HG03097 (cell line): ENCODE data around the gene GIN1.
"Not testable (repeated sequence)": the region's sequence is repeated elsewhere in the genome, so short reads cannot be mapped to it uniquely, and the experiment has no call there.

Experiments used
- ATAC-seq: cut with Tn5 transposase; IDR thresholded peaks from one replicate; pipeline ENCODE4 v1.9.1; 2021; ENCODE audit not compliant: unreplicated experiment, low FRiP score

The GIN1 gene

DNA sequence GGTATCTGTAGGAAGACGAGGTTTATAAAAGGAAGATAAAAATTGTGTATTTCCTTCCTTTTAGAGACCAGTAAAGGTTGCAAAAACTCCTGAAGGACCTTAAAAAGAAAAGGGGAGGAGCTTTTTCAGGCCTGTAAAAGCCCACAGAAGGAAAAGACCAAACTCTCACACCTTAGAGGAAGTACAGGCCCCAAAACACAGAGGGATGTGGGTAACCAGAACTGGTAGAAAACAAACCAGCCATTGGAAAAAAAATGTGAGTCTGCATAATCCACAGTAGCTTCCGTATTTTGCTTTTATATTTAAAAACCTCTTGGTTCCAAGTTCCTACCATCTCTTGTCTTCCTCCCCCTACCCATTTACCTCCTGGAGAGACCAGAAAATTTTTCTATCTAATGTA is 8.5 kb downstream of the GIN1 start:
- no peak for ATAC-seq

- no peak for ATAC-seq
These were observed 9.5 kb downstream of the GIN1 start for GRCh38 chr5:103110403-103110802.

DNA sequence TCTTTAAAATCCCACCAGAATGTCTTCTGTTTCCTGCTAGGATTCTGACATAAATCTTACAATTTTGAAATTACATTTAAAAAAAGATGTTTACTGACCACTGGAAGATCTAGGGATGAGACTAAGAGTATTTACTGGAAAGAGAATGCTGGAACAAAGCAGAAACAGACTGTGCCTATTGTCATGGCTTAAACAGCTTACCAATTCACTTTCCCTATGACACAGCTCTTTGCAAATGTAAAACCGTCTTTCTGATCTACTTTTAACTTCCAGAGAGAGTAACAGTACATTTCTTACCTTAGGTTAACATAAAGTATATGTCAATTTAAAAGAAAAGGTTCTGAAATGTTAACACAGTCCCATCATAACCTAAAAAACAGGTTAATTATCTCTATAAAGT is 10.7 kb downstream of the GIN1 start:
- no peak for ATAC-seq

- no peak for ATAC-seq
These were observed 11.9 kb downstream of the GIN1 start for GRCh38 chr5:103108086-103108485.

GRCh38 chr5:103102234-103102633 is 17.7 kb downstream of the GIN1 start:
- ATAC-seq = no peak

- no peak for ATAC-seq
These were observed 18.7 kb downstream of the GIN1 start for GRCh38 chr5:103101079-103101750.

GRCh38 chr5:103098993-103099392 is 20.9 kb downstream of the GIN1 start:
- ATAC-seq = no peak

DNA sequence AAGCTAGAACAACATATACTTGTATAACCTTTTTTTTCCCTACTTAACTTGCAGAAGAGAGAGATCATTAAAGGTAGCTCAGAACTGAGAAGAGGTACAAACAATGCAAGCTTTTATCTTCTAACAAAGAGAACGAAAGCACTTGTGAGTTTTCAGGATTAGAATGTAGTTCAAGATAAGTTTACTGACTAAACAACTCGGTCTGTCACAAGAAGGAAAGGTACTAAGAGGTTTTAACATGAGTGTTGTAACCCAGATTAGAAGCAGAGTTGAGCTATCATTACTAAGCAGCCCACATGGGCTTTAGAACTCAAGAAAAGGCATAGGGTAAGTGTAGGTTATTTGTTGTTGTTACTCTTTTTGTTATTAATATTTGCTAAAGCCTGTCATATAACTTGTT is 25.2 kb downstream of the GIN1 start:
- no peak for ATAC-seq

DNA sequence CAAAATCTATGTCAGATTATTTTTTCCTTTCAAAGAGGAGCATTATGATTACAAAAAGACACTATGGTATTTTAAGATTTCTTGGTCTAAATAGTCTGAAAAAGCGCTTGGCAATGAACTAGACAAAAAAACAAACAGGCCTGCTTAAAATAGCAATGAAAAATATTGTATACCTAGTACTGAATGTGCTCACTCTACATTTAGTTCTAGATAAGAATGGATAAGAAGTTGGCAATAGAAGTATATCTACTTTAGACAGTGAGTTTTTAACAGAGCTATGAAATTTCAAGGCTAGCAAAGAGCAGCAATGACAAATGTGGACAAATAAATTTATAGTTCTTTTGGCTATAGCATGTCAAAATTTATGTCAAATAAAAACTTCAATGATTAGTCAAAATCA is 26.2 kb downstream of the GIN1 start:
- no peak for ATAC-seq

GRCh38 chr5:103092676-103093075 is 27.3 kb downstream of the GIN1 start:
- ATAC-seq = no peak

- ATAC-seq = no peak
These were observed 29.1 kb downstream of the GIN1 start for GRCh38 chr5:103090791-103091190.

GRCh38 chr5:103089272-103089671 is 30.7 kb downstream of the GIN1 start:
- ATAC-seq = no peak

- no peak for ATAC-seq
These were observed 33.4 kb downstream of the GIN1 start for GRCh38 chr5:103086547-103086946.

- ATAC-seq = no peak
These were observed 40.1 kb downstream of the GIN1 start for GRCh38 chr5:103079796-103080195.

GRCh38 chr5:103075442-103075841 is 44.5 kb downstream of the GIN1 start:
- no peak for ATAC-seq

GRCh38 chr5:103073500-103073899 is 46.4 kb downstream of the GIN1 start:
- not testable (repeated sequence) for ATAC-seq

DNA sequence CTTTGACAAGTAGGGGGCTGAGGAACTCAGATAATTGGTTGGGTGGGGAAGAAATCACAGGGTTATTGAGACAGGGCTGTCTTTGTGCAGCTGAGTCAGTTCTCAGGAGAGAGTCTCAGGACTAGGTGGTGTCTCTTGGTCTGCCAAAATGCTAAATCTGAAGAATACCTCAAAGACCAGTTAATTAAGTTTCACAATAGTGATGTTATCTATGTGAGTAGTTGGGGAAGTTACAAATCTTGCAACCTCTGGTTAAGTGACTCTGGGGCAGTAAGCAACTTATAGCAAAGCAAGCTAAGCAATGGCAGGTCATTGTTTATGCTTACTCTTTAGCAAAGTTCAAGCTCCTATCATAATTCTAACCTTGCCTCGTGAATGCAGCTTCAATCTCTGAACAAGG is 53.6 kb downstream of the GIN1 start:
- no peak for ATAC-seq

DNA sequence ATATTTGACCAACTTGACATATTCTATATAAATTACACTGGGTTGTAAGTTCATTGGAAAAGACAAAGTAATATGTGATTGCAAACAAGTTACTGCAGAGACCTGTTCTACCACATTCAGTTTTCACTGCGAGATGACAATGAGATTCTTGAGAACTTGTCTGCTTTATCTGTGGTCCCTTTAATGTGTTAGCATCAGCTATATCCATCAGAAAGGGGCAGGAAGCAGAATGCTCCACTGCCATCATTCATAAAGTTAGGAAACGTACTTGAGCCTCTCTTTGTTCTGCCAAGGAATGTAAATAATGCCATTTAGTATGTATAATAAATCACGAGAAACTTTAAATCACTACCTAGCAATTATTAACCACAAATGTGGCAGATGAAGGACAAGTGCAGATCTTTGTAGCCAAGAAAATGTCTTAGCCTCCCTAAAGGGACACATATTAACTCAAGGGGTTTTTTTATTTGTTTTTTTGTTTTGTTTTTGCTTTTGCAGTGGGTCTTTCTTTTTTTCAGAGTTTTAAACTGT is 59.4 kb downstream of the GIN1 start:
- ATAC-seq = no peak

DNA sequence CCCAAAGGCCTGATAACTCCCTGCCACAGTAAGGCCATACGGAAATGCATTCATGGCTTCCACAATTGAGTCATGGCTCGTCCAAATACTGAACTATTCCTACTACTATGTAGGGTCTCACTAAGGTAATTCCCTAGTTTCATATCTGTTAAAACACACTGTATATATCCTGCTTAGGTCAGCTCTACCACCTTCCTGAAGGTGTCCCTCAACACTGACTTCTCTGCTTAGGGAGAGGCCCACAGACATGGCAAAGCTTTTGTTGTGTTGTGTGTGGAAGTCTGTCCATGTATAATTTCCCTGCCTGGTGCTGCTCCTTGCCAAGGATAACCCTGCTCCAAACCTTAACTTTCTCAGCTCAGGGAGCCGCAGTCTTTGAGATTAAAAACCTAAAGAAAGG is 60.4 kb downstream of the GIN1 start:
- no peak for ATAC-seq

DNA sequence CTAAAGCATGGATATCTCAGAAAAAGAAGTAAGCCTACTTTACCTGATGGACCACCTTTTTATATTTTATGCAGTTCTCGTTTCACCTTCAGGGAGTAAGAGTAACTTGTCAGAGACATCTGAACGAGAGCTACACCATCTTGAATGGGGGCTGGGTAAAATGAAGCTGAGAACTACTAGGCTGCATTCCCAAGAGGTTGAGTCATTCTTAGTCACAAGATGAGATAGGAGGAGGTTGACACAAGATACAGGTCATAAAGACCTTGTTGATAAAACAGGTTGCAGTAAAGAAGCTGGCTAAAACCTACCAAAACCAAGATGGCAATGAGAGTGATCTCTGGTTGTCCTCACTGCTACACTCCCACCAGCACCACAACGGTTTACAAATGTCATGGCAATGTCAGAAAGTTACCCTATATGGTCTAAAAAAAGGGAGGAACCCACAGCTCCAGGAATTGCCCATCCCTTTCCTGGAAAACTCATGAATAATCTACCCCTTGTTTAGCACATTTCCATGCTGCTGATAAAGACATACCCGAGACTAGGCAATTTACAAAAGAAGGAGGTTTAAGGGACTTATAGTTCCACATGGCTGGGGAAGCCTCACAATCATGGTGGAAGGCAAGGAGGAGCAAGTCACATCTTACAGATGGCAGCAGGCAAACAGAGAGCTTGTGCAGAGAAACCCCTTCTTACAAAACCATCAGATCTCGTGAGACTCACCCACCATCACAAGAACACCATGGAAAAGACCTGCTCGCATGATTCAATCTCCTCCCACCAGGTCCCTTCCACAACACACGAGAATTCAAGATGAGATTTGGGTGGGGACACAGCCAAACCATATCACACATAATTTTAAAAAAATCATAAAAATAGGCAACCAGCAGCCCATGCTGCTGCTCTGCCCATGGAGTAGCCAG is 62.5 kb downstream of the GIN1 start:
- ATAC-seq = no peak

DNA sequence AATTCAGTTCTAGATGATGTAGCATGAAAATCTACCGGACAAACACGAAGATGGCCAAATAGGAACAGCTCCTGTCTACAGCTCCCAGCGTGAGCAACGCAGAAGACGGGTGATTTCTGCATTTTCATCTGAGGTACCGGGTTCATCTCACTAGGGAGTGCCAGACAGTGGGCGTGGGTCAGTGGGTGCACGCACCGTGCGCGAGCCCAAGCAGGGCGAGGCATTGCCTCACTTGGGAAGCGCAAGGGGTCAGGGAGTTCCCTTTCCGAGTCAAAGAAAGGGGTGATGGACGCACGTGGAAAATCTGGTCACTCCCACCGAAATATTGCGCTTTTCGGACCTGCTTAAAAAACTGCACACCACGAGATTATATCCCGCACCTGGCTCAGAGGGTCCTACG is 73.2 kb downstream of the GIN1 start:
- not testable (repeated sequence) for ATAC-seq
